Activated T-cell treated with anti-CD3 and anti-CD28 coated beads for 4 hours (primary cell): ENCODE measurements around the gene PGA3.
"Not testable (repeated sequence)": the region's sequence is repeated elsewhere in the genome, so short reads cannot be mapped to it uniquely, and the experiment has no call there.

ENCODE experiments used
- DNase-seq: peaks from one replicate; pipeline ENCODE4 v3.0.0-alpha.2; 2020

Gene PGA3

GRCh38 chr11:61211327-61211952, 8.1 kb downstream of the PGA3 start:
- DNase-seq = not testable (repeated sequence)

DNA sequence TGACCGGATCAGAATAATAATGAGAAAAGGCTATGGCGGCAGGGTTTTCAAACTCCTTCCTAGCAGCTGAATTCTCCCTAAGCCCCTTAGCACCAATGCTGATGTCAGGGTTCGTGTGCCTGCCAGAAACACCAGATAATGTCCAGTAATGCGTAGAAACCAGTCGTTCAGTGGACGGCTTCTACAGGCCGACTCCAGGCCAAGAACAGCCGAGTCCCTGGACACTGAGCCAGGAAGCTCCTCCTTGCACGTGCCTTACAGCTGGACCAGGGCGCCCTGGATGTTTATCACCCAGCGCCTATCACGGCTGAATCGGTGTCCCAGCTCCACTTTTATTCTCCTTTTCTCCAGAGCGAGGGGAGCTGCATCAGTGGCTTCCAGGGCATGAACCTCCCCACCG, 8.9 kb downstream of the PGA3 start:
- not testable (repeated sequence) for DNase-seq

DNA sequence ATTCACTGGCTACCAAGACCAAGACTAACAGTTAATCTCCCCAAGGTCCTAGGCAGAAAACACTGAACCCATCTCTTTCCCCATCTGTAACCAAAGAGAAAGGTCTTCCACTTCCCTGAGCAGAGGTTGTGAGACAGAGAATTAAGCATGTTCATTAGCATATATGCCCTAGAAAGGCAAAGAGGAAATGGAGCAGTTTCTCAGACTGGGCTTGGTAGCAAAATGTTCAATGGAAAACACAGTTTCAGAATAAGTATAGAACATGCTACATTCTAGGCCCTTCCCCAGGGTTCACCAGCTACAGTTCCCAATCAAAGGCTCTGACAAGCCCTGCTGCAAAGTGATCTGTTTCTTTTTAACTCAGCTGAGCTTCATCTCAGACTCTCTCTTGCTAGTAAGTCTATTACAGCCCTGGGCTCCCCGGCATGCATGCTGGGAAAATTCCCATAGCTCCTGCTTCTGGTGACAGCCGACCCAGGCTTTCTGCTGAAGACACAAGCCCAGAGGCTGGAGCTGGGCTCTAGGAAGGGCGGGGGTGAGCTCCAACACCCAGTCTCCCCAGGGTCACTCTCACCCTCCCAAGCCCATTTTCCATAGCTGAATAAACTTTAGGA, 10.5 kb downstream of the PGA3 start:
- DNase-seq = not testable (repeated sequence)

- not testable (repeated sequence) for DNase-seq
Measured at GRCh38 chr11:61218306-61218705, 15.0 kb downstream of the PGA3 start.

DNA sequence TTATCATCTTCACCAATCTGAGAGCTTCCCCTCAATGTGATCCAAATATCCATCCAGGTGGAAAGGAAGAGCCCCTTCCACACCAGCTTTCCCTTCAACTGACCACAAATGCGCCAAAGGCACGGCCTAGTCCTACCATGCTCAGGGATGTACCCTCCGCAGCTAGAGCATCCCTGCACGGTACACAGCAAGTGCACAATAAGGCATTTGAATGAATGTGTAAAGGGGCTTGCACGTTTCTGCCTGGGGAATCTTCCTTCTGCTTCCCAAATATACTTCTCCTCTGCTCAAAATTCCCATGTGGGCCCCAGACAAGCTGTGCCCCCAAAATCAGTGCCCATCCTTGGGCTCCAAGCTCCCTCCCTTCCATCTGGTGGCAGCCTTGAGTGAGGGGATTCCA, 15.7 kb downstream of the PGA3 start:
- DNase-seq = not testable (repeated sequence)

DNA sequence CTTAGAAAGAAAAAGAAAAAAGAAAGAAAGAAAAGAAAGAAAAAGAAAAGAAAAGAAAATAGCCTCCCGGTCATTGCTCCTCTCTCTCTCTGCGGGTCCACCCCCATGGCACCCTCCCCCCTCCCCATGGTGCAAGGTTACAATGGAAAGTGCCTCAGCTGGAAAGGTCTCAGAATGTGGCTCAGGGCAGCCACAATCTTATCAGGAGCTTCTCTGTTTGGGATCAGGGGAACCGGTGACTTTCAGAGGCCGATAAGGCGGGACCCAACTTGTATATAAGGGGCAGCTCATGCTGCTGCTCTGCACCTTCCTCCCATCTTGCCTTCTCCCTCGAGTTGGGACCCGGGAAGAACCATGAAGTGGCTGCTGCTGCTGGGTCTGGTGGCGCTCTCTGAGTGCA, 18.7 kb downstream of the PGA3 start, which contains the start of gene PGA4:
PGA4 (plus strand) TSS at position 301 of the 400 bp plus-strand sequence; CDS start at position 355, 54 bp downstream.
- DNase-seq = not testable (repeated sequence)

- not testable (repeated sequence) for DNase-seq
Measured at GRCh38 chr11:61222692-61223091, 19.4 kb downstream of the PGA3 start.

- DNase-seq = not testable (repeated sequence)
Measured at GRCh38 chr11:61226457-61227137, 23.3 kb downstream of the PGA3 start.

GRCh38 chr11:61229458-61229857, 26.1 kb downstream of the PGA3 start:
- not testable (repeated sequence) for DNase-seq

DNA sequence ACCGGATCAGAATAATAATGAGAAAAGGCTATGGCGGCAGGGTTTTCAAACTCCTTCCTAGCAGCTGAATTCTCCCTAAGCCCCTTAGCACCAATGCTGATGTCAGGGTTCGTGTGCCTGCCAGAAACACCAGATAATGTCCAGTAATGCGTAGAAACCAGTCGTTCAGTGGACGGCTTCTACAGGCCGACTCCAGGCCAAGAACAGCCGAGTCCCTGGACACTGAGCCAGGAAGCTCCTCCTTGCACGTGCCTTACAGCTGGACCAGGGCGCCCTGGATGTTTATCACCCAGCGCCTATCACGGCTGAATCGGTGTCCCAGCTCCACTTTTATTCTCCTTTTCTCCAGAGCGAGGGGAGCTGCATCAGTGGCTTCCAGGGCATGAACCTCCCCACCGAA, 27.7 kb downstream of the PGA3 start:
- not testable (repeated sequence) for DNase-seq

GRCh38 chr11:61231585-61231984, 28.3 kb downstream of the PGA3 start:
- not testable (repeated sequence) for DNase-seq

DNA sequence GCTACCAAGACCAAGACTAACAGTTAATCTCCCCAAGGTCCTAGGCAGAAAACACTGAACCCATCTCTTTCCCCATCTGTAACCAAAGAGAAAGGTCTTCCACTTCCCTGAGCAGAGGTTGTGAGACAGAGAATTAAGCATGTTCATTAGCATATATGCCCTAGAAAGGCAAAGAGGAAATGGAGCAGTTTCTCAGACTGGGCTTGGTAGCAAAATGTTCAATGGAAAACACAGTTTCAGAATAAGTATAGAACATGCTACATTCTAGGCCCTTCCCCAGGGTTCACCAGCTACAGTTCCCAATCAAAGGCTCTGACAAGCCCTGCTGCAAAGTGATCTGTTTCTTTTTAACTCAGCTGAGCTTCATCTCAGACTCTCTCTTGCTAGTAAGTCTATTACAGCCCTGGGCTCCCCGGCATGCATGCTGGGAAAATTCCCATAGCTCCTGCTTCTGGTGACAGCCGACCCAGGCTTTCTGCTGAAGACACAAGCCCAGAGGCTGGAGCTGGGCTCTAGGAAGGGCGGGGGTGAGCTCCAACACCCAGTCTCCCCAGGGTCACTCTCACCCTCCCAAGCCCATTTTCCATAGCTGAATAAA, 29.3 kb downstream of the PGA3 start:
- DNase-seq = not testable (repeated sequence)

GRCh38 chr11:61237130-61237529, 33.8 kb downstream of the PGA3 start:
- DNase-seq = not testable (repeated sequence)

- not testable (repeated sequence) for DNase-seq
Measured at GRCh38 chr11:61240288-61240687, 37.0 kb downstream of the PGA3 start.

- not testable (repeated sequence) for DNase-seq
Measured at GRCh38 chr11:61240875-61241274, 37.6 kb downstream of the PGA3 start, which contains the start of gene PGA5. Gene PGA5 (plus strand): TSS chr11:61241175. CDS start chr11:61241227, 52 bp downstream.

GRCh38 chr11:61241526-61241925, 38.2 kb downstream of the PGA3 start:
- not testable (repeated sequence) for DNase-seq

GRCh38 chr11:61245284-61245964, 42.1 kb downstream of the PGA3 start:
- DNase-seq = not testable (repeated sequence)

- not testable (repeated sequence) for DNase-seq
Measured at GRCh38 chr11:61248071-61248470, 44.8 kb downstream of the PGA3 start.

DNA sequence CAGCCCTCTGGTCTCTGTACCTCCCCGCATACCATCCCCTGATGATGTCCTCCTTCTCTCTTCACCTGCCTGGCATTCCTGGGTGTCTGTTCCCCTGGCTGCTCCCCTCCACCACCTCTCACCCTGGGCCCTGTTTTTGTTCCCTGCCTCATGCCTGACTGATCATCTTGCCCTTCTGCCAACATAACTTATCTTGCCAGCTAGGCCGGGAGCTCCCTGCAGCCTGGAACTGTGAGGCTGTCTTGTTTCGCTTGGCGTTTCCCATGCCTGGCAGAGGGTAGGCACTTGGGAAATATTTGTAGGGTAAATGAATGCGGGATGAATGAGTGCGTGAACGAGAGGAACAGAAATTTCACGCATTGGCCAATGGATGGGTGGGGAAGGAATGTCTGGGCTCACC, 45.9 kb downstream of the PGA3 start:
- not testable (repeated sequence) for DNase-seq

- not testable (repeated sequence) for DNase-seq
Measured at GRCh38 chr11:61250796-61251765, 47.8 kb downstream of the PGA3 start.

GRCh38 chr11:61252332-61252731, 49.0 kb downstream of the PGA3 start:
- not testable (repeated sequence) for DNase-seq
